Measurements from ENCODE around the gene CDH13. TPM values are rescaled to one million over a fixed set of nuclear protein-coding genes. Genes with fewer than 3 reads are reported as not detected.

Gene CDH13
- total and polyA plus RNA-seq, 9 of the 15 experiments (the other 6 are each of a cell fraction or from before 2014, with no cell fraction given): 0.03 TPM; not detected in 8

GRCh38 chr16:83116274-83116892, 489.6 kb downstream of the CDH13 start:
- Histone ChIP-seq H3K9me3 (replicated peaks; ENCODE audit: control insufficient read depth, insufficient read depth, low read depth, low read length) (no peaks in the 10 kb centered on the region; the same call in 1 of the 2 replicates), H3K4me2 (ENCODE audit: insufficient read depth, low read length) (no peak overlapping the region), H2AFZ (ENCODE audit: low read depth, low read length) (no peak overlapping the region), H3K36me3 (ENCODE audit: control insufficient read depth, insufficient read depth, low read length) (no peaks in the 10 kb centered on the region), H3K79me2 (ENCODE audit: control insufficient read depth, insufficient read depth, low read length) (no peaks in the 10 kb centered on the region), H3K4me3 (no peak overlapping the region), H3K9ac (ENCODE audit: insufficient read depth in 1 of 2, low read depth in 2 of 2, low read length in 2 of 2) (no peak overlapping the region), H3K9me1 (ENCODE audit: control insufficient read depth, insufficient read depth, low read length) (no peaks in the 10 kb centered on the region), H3K27ac (ENCODE audit: extremely low read depth, low read depth, low read length) (no peak overlapping the region), H4K20me1 (replicated peaks; ENCODE audit: control insufficient read depth, insufficient read depth, low read length) (no peaks in the 10 kb centered on the region), H3K27me3 (ENCODE audit: control insufficient read depth in 2 of 2, insufficient read depth in 2 of 2, low read length in 2 of 2) (no peaks in the 10 kb centered on the region), H3K4me1 (replicated peaks in 1 of 2; ENCODE audit: control insufficient read depth in 2 of 2, insufficient read depth in 2 of 2, low read length in 2 of 2) (no peaks in the 10 kb centered on the region)
- WGBS (ENCODE audit: insufficient coverage, low coverage, missing lambda C conversion rate): 4% methylated on average over 8 of the region's 8 CpGs
- CTCF ChIA-PET (ENCODE audit: low intra/inter-chr PET ratio): no interaction called here
- FAIRE-seq: no peak
- DNase-seq (ENCODE audit: extremely low read depth in 1 of 4, low spot score in 3 of 4): no peak
- POLR2A ChIA-PET: no interaction called here
- intact Hi-C loops (cut with micrococcal nuclease): no loop called here
- no TSS peak for BruUV-seq (replicated peaks)
- no peak for ATAC-seq
- TF ChIP-seq ZC3H11A (IDR thresholded peaks at IDR 0.05; ENCODE audit: low read depth, low read length) (no peak), ZNF398 (CRISPR knock-in tag; IDR thresholded peaks at IDR 0.05) (no peak), CEBPB (tag; IDR thresholded peaks at IDR 0.05) (0 out of 2 replicates have a peak, but pooled peaks have one; percentile 42), ZFP30 (CRISPR knock-in tag; IDR thresholded peaks at IDR 0.05; ENCODE audit: borderline replicate concordance) (no peak), JUND (IDR thresholded peaks at IDR 0.05; ENCODE audit: borderline replicate concordance, low read depth, low read length) (no peak), JUND (tag; IDR thresholded peaks at IDR 0.05; ENCODE audit: borderline replicate concordance, low read depth, low read length) (no peak)
- in situ Hi-C loops (cut with MboI): no loop called here

All from K562 (cell line).